Fibroblast of gingiva (primary cell): ENCODE results near the gene AGT.

Experiments used
- DNase-seq: peaks from one replicate; pipeline ENCODE4 v3.0.0-alpha.2; 2011; ENCODE audit warnings: low read depth

AGT gene

DNA sequence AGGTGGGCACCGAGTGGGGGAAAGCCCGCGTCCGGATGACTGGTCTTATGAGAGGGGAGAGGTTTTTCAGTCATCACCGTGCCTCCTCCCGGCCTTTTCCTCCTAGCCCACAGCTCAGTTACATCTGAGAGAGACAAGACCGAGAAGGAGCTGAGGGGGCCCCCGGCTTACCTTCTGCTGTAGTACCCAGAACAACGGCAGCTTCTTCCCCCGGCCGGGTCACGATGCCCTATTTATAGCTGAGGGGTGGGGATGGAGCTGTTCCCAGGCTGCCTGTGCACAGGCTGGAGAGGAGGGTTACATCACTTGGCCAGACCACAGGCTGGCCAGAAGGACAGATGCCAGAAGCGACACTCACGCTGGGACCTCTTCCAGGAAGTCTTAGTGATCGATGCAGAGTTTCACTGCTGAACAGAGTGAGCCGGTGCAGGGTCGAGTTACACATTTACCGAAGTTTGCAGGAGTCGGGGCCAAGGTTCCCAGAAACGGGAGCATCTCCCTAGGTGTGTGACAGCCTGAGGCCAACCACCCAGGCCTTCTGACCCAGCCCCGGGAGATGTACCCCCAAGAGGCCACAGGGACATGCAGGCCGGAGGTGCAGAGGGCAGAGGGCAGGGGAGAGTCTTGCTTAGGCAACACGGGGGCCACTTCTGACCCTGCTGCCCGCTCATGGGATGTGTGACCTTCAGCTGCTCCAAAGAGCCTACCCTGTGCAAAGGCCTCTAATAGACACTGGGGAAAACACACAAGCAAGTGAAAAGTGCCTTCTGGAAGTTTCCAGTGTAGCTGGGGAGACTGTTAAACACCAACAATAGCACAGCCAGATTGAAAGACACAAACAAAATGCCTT lies at the start of gene AGT:
TSS of gene AGT (minus strand) at position 208 of the 850 bp plus-strand sequence. CDS start 3,299 bp downstream, outside the sequence.
- DNase-seq, result peak; percentile 84

DNA sequence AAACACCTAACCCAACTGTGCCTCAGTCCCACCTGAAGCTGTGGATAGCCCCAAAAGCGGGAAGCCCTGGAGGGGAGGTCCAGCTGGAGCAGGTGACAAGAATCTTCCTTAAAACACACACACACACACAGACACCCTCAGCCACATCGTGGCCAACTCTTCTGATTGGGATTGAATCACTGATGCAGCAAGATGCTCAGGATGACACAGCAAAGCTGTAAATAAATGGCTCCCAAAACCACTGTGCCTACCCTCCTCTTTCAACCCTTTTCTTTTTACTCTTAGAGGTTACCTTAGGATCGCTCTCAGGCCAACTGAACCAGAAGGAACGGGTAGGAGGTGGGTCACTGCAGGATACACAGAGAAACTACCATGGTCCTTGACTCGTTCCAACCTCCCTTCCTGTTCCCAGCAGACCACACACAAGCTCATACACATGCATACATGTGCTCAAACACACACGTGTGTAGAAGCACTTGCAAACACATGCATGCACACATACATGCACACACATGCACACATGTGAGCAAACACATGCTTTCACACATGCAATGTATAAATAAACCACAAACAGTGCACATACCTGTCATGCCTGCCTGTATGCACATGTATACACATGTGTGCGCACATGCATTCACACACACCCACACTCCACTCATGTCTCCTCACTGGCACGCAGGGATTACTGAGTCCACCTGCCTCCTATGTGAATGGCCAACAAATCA lies 47.7 kb upstream of the AGT start:
- no peak for DNase-seq

DNA sequence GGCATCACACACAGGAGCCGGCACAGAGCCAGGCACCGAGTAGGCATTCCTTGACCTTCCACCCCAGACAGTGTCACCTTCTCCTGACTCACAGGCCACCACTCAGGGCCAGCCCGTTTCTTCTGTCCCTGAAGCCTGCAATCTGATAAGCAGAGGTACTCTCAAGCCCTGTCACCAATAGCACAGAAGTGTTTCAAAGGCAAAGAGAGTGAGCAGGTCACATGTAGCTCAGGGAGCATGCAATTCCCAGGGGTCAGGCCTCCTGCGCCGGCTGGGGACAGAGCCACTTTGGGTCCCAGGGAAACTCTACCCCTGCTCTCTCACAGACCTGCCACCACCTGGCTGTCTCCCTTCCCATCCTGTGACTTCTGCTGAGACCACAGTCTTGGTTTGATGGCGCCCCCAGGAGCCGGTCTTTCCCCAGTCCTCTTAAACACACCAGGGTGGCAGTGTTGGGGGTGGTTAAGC lies 46.5 kb upstream of the AGT start:
- DNase-seq, result no peak

DNA sequence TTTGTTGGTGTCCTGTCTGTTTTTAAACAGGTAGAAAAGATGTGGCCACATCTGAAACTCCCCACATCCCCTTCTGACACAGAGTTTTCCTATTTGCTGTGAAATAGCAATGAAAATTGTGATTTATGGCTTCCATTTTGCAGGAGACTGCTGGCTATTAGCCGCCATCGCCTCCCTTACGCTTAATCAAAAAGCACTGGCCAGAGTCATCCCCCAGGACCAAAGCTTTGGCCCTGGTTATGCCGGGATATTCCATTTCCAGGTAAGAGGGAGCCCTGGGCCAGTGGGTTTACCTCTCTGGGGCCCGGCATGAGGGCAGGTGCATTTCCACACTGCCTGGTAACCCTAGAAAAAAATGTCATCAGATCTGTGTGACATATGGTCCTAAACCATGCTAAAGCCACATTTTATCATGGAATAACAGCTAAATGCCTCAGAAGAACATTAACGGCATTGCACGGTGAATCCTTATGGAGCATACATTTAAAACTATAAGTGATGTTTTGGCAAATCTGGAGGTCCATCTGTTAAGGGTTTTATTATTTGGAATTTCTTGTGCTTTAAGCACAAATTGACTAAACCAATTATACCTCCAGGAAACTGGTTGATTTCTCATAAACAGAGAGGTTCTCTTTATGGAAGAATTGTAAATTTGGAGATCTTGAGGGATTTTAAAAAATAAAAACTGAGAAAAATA lies 45.6 kb upstream of the AGT start:
- no peak for DNase-seq

DNA sequence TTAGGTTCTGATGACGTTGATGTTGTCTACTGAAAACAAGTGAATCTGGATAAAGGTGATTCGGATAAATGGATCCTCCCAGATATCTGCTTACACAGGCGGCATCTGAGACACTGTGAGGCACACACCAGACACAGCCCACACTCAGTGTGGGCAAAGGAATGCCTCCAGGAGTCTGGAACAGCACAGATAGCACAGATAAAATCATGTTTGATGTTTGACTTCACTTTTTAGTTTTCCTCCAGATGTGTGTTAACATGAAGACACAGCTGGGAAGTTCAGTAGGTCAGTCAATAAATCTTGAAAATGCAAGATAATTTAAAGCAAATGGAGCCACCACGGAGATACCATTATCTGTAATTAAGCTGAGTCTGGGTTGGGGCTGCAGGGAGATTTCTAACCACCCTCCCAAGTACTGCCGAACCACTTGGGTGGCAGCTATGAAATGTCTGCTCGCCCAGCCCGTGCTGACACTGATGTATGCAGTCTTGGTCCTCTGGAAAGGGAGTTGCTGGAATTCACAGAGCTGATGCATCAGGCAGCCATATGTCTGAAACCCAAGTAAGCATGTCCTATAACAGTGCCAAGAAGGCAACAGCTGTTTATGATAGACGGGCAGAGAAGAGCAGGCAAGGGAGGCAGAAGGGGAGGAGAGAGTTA lies 44.9 kb upstream of the AGT start:
- peak; percentile 75 for DNase-seq

DNA sequence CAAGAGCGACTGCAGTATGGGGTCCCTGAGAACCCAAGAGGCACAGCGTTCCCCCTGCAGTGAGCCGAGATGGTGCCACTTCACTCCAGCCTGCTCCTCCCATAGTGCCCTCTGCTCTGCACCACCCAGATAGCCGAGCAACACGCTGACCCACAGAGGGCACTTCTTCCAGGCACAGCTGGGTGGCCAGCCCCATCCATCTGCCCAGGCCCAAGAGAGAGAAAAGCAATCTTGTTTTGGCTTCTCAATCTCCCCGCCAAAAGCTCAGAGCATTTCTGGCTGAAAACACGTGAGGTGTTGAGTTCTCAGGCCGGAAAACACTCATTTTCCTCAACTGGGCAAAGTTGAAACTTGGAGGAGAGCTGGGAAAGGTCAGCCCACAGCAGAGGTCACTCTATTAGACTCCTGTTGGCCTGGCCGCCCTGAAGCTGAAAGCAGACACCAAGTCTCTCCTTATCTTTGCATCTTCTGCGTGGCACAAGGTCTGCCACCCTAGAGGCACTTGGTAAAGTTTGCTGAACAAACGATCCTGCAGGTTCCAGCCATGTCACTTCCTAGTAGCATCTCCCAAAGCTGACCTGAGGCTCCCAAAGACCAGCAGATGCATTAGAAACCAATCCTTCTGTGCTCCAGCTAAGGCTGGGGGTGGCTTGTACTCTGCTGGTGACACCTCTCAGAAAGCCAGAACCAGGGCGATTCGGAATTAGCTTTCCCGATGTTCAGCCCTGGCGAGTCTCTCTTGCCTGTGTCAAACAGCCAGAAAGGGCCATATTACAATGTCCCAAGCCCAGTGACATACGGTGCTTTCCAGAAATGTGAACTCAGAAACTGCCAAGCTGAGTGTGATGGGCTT lies 44.2 kb upstream of the AGT start:
- no peak for DNase-seq

DNA sequence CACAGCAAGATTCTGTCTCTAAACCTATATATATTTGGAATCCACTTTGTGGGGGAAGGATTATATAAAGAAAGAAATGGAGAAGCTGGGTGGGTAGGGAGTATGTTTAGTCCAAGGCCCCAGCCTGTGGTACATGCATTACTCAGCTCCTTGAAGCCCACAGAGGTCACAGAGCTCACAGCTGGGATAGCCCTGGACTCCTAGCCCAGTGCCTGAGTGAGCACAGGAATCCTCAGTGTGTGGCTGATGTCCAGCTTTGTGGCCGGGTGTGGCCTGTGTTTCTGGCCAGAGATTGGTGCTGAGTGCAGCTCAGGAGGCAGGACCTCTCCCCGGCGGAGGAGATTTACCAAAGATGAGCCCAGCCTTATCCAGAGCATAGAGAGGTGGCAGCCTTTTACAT lies 40.9 kb upstream of the AGT start:
- peak; percentile 20 for DNase-seq

DNA sequence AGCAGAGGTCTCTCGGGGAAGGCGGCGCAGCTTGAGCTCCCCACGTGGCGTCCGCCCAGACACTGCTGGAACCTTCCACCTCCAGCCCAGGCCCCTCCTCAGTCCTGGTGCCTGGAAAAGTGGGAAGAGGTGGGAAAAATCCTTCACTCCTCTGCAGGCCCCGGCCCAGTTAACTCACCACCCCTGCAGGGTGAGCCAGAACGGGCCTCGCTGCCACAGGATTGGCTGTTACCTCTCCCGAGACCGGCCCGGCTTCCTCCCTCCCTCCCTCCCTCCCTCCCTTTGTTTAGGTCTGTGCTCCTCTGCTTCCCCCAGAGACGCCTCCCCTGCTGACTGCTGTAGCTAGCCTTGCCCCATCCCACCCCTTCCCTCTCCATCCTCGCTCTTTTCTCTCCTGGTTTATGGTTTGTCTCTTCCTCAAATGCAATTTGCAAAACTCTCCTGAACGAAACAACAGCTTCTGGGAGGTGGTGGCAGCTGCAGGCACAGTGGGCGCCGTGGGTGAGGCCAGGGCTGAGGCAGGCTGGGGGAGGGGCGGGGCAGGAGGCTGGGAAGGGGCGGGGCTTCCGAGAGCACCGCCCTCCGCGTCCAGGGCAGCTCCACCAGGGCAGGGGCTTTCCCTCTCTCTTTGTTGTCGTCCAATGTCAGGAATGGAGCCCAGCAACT lies 39.8 kb upstream of the AGT start:
- DNase-seq, result no peak

DNA sequence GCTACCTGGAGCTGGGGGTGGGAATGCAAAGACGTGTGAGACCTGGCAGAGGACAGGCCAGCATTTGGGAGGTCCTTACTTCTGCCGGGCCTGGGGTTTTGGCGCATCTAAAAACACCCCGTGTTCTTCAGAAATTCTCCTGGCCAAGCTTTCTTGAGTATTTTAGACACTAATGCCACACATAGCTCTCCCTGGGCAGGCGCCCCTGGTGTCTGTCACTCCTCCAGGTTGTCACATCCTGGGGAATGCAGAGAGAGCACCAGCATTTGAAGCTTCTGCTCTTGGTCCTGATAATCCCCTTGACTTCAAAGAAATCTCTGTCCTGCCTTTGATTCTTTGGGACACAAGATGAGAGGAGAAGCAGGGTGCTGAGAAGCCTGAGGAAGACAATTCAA lies 39.3 kb upstream of the AGT start:
- no peak for DNase-seq

DNA sequence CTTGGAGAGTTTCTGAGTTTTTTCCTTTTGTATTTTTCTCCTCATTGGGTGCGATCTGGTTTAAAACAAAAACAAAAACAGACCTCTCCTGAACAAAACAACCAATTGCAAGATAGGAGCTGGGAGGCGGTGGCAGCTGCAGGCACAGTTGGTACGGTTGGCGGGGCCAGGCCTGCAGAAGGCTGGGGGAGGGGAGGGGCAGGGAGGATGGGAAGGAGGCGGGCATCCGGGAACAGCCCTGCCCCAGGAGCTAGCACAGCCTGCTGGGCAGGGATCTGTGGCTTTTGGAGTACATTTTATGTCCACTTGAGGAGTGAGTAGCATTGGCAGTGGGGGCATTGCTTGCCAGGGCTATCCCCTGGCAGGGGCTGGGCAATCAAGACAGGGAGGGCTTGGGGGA lies 38.5 kb upstream of the AGT start:
- DNase-seq, result no peak

DNA sequence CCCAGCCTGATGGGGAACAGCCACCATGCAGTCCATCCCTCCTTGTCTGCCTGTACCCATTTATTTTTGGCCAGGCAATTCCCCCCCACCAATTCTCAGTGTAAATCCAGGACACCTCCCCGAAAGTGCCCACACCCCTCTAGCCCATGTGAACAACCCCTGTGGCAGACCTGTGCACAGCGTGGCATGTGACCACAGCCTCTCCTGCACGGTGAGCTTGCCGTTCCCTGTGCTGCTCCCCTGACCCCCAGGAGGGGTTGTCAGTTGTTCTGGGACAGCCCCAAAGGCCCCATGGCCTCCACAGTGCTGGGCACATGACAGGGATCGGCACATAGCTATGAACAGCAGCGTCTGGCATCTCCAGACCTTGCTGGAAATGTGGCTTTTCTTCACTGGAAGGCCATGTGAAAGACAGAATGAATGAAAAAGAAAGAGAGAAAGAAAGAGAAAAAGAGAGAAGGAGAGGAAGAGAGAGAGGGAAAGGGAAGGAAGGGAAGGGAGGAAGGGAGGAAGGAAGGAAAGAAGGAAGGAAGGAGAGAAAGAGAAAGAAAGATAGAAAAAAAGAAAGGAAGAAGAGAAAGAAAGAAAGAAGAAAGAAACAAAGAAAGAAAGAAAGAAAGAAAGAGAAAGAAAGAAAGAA lies 37.2 kb upstream of the AGT start:
- no peak for DNase-seq

DNA sequence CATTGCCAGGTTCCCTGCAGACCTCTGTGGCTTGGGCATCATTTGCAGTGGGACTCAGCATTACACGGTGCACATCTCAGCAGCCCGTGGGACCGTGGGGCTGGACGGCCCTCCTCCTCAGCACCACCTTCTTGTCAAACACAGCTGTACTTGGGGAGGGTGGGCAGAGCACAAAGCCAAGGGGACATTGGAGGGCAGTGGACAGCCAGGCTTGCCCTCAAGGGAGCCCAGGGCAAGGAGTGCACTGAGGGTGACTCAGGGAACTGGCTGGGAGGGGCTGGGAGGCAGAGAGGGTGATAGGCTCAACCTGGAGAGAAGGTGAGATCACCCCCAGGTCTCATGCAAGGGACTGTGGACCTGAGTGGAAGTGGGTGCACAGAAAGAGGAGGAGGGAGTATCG lies 36.7 kb upstream of the AGT start:
- no peak for DNase-seq

DNA sequence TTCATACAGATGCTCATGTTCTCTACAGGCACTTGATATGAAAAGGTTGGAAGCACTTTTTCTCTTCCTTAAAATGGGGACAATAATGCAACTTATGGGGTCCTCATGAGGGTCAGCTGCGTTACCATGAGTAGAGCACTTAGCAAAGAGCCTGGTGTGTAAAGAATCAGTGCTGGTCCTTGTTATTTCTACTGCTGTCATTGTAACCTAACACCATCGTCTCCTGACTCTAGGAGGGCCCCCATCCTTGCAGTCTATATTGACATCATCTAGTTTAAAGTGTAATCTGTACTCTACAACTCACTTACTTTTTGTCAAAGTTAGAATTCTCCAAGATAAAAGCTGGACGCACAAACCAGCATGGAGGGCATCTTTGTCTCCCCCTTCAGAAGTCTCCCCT lies 35.7 kb upstream of the AGT start:
- no peak for DNase-seq

DNA sequence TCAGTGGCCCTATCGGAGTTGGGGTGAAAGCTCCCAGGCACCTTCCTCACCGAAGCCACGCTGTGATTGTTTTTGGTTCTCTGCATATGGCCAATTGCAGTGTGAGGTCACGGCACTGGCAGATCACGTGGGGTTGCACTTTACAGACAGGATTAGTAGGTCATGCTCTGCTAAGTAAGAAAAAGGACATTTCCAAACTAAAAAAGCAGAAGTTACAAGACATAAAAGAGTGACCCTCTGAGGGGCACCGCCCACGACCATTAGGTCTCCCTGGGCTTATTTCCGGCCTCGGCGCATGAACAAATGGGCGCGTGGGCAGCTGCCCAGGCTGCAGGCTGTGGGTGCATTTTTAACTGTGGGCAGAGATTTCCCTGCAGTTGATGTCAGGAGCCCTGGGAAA lies 35.2 kb upstream of the AGT start:
- DNase-seq, result no peak

DNA sequence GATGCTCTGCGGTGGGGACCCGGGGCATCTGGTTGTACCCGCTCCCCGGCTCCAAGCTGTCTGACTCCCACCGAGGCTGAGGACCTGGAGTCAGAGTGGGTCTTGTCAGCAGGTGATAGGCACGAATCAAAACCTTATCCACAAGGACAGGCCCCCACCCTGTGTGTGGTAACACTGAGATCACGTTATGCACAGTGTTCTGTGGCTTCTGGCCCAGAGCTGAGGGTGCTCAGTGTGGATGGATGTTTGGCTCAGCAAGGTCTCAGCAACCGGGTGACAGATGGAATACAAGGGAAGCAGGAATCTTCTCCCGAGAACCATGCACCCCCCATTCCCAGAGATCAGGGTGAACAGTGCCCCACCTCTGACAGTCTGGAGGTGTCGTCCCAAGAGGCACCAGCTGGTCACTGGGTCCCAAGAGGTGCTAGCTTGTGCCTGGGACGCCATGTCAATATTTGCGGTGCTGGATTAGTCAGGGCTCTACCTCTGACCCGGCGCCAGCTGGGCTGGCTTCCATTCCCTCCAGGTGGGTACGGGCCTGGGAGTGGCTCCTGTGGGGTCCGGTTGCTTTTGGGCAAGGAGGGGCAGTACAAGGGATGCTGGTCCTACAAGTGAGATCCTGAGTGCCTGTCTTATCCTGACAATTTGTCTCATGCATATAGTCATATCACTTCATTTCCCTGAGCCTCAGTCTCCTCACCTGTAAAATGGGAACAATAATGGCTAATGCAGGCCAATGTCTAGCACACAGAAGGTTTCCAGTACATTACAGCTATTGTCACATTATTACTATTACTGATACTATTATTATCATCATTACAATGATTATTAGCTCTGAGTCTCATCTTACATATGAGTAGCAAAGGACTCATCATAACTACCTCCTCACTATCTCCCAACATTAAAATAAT lies 34.2 kb upstream of the AGT start:
- DNase-seq, result no peak

DNA sequence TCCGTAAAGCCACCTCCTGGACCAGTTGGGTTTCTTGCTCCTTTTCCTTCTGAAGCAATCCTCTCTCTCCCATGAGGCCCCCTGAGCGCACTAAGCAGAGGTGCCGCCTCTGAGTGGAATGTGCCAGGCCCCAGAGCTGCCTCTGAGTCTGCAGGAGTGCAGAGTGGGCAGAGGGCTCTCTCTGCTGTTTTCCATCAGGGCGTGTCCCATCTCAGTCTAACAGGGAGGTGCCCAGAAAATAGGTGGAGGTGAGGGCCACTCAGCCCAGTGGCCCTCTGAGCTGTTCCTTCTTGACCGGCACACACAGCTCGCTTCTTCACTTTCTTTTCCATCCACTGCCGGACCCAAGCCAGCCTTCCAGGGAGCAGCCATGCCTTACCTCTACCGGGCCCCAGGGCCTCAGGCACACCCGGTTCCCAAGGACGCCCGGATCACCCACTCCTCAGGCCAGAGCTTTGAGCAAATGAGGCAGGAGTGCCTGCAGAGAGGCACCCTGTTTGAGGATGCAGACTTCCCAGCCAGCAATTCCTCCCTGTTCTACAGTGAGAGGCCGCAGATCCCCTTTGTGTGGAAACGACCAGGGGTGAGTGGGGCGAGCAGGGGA lies 33.3 kb upstream of the AGT start, which contains the start of gene CAPN9:
TSS of gene CAPN9 (plus strand) at position 262 of the 604 bp plus-strand sequence. CDS start at position 371, 109 bp downstream.
- DNase-seq, result no peak

DNA sequence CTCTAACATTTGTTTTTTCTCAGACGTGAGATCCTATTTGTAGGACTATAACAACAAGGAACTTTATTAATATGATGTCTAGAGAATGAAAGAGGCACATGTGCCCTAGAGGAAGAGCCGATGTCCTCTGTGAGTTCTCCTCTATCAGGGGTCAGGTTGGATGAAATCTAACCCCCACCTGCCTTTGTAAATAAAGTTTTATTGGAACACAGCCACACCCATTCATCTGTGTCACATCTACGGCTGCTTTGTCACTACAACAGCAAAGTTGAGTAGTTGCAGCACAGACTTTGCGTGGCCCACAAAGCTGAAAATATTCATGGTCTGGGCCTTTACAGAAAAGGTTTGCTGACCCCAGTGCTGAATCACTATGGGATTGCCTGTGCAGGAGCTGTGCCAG lies 32.7 kb upstream of the AGT start:
- DNase-seq, result no peak

DNA sequence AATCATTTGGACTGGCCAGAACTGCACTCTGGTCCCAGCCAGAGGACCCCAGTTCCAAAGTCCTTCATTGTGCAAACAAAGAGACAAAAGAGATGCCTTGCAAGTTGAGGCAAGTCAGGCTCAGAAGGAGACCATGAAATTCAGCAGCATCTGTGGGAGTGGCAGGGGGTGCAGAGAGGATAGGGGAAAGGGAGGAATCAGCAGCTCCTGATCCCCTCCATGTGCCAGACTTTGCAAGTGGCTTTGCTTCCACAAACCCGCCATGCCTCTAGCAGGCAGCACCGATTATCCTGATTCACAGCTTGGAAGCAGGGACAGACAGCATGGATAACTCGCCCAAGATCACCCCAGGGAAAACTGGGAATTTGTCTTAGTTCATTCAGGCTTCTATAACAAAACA lies 31.1 kb upstream of the AGT start:
- no peak for DNase-seq

DNA sequence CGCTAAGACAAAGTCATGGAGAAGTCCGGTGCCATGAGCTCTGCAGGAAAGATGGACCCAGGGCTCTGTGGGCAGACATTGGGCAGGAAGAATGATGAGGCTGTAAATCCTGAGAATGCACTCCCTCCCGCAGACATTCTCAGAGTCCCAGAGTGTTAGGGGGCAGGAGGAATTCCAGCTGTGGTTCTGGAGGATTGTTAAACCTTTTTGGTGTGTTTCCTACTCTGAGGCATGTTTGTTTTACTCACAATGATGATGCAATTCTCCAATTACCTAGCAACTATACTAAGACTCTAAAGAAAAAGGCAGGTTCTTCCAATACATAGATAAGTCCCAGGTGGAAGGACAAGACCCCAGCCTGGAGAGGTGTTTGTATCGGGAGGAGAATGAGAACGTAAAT lies 30.5 kb upstream of the AGT start:
- DNase-seq, result no peak
